ENCODE measurements around the gene STARD4.

The STARD4 gene

DNA sequence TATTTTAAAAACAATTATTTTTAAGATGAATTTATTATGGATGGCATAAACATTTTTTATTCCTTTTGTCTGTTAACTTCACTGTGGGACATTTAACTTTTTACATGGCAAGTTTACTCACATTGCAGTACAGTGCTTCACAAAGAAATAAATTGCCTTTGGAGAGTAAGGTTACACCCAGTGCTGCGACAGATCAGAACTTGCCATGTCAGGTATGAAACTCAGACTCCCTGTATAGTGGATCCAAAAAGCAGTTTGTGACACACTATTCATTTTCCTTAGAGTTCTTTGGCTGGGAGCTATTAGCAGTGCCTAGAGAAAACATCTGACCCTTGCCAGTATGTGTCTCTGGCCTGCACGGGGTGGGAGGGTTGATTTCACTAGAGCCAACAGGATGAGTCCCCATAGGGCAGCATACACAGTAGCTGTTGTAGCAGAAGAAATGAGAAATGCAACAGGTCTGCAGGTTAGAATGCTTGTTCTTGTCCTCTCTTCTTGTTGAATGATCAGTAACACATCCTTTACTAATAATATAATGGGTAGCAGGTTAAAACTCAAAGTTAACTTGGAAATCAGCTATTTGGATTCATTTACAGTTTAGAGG is 42.9 kb downstream of the STARD4 start:
- DNase-seq = no peak

DNA sequence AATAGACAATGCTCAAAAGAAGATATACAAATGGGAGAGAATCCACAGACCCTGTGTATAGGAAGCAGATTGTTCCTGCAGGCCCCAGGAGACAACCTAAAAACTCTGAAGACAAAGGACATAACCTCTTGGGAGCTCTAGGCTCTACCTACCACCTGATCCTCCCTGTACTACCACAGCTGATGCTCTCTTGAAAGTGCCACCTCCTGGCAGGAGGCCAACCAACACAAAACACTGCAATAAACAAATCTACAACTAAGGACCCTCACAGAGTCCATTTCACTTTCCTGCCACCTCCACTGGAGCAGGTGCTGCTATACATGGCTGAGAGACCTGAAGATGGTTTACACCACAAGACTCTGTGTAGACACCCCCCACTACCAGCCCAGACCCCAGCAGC is 49.0 kb downstream of the STARD4 start:
- no peak for DNase-seq

DNA sequence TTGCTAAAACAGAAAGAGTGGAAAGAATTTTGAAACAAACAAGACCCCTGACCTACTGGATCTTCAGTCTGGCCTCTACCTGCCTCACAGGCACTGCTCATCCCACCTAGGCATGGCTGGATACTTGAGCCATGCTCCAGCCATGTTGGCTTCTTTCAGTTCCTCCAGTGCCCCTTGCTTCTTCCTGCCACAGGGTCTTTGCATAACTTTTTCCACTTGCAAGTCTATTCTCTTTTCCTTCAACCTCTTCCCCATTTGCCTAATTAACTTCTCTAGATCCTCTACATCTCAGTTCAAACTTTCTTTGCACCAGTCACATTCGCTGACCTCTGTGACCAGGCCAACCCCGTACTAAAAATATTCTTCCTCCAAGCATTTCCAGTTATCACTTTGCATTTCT is 50.4 kb downstream of the STARD4 start:
- DNase-seq = no peak

DNA sequence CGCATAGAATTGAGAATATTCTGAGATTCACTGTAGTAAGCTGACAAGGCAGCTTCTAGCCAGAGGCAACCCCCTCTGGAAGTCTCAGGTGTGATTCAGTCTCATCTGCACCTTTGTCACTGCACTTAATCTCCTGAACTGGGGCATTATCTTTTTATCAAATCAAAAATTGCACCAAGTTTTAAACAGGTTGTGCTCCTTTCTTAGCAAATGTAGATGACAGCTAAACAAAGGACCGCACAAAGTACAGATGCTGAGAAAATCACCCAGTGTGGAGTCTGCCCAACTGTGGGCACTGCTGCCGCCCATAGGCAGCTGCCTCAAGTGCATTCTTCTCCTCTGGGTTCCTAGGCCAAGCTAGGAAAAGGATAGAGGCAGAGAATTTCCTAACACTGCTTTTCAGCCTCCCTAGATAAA is 51.1 kb downstream of the STARD4 start:
- DNase-seq = no peak

DNA sequence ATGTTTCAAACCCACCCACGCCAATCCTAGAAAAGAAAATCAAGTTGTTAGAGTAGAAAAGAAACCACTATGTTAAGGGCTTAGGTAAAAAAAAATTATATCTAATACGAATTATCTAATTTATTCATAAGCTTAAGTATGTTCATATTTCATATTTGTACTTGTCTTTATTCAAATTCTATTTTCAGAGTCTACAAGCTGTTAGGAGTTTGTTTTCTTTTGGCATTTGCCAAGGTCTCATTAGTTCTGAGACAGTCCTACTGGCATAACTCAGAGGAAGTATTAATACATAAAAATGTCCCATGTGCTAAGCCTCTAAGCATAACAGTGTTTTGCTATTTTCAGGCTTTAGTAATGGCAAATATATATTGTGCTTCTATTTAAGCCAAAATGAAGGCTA is 57.6 kb downstream of the STARD4 start:
- no peak for DNase-seq

DNA sequence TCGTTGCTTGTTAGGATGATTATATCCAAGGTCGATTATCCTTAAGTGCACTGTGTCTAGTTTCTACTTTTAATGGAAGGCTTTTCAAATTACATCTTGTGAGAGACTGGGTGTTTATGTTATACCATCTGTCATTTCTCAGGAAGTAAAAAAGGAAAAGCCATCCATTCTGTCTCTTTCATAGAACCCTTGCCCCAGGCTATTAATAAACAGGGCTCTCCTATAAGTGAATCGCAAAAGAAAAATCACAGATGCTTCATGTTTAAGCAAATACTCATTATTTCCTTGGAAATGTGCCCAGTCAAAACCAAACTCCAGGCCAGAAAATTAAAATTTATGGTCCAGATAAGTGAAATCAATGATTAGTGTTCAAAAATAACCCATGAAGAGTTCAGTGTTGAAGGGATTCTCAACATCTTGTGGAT is 58.1 kb downstream of the STARD4 start:
- no peak for DNase-seq

DNA sequence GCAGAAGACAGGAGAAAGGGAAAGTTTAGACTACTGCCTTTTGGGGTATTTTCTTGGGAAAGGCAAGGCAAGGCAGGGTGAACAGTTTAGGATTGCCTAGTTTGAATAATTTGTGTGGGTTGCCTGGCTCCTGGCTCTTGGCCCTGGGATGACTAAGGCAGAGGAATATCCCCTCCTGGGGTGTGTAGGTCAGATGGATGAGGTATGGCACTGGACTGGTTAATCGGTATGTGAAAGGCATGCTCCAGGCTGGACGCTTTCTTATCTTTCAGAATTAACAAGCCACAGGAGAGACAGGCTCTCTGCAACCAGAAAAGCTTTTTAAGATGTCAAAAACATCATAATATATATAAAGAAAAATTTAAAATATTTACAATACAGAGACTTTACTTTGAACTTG is 58.6 kb downstream of the STARD4 start:
- DNase-seq = no peak

DNA sequence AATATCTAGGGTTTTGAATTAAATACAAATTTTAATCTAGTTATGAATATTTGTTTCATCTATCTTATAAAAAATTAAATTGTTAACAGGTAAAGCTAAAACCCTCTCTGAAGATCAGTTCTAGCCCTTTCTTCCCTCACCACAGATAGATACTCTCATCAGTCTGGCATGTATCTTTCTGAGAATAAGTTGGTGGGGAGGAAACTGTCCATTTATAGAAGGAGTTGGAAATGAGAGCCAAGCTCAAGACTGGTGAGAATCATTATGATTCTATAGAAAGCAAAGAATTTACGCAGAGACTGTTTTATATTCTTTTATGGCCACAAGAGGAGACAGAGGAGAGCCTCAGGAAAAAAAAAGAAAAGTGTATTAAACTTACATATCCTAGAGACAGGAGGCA is 59.0 kb downstream of the STARD4 start:
- DNase-seq = no peak

DNA sequence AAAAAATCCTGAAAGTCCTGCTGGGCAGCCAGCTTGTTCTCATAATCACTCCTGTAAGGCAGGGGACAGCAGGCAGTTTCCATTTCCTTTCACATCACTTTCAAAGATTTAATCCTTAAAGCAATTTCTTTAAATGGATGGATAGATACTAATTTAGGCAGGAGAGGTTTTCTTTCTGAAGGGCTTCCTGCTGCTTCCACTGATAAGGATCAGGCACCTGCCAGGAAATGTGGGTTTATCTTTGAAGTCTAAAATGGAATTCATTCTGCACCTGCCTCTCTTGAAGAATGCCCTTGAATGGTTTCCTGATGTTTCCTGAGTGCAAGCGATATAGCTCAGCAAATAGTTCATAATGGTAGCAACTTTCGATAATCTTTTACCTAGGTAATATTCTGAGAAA is 64.5 kb downstream of the STARD4 start:
- no peak for DNase-seq

DNA sequence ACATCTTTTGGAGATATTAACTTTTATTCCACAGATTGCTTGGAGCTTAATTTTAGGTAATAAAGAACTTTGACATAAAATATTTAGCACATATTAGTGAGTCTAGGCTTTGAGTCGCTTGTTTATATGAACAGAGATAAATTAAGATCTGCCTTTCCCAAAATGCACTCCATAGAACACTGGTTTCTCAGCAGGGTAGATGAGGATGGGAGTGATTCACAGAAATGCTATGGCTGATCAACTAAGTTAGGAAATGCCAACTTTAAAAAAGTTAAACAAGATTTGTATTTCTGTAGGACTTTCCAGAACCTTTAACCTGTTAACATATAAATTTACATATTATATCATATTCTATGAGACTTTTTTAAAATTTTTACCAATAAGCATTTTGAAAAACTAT is 65.2 kb downstream of the STARD4 start:
- no peak for DNase-seq
